NCI-H2171 (cell line): ENCODE measurements around the gene TMCC1.
"Not testable (repeated sequence)": the region's sequence is repeated elsewhere in the genome, so short reads cannot be mapped to it uniquely, and the experiment has no call there.

Experiments used
- DNase-seq: peaks from one replicate; lab custom pipeline; 2025; lab: John Stamatoyannopoulos, UW

The TMCC1 gene

GRCh38 chr3:129650256-129650872 is 243.1 kb downstream of the TMCC1 start:
- peak; percentile 32 for DNase-seq

GRCh38 chr3:129648391-129648790 is 245.1 kb downstream of the TMCC1 start:
- DNase-seq: no peak

DNA sequence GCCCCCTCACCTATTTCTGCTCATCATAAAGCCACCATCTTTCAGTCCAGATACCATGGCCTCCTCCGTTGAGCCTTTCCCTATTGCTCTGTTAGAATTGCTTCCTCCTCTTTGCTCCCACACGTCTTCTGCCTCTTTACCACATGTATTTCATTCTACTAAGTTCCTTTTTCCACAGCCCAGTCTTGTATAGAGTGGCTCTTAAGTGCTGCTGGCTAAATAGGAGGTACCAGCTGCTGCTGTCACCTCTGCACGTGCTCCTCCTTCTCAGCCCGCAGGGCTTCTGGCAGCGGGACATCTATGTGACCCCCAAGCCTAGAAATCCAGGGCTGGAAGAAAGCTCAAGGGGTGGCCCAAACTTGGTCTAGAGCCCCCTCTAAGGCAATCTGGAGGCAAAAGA is 248.2 kb downstream of the TMCC1 start:
- no peak for DNase-seq

DNA sequence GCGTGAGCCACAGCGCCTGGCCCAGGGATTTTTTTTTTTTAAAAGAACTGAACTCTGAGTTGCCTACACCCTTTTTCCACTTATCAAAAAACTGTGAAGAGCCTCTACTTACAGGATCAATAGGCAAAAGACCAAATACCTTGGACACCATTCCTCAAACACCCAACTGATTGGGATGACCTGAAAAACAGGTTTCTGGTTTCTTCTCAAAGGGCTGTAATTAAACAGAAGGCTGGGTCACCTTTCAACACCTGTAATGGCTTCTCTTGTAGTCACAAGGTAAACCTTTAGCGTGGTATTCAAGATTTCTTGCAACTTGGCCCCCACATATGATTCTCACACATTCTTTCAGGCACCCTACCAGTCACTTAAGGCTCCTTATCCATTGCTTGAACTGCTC is 248.7 kb downstream of the TMCC1 start:
- DNase-seq: no peak

DNA sequence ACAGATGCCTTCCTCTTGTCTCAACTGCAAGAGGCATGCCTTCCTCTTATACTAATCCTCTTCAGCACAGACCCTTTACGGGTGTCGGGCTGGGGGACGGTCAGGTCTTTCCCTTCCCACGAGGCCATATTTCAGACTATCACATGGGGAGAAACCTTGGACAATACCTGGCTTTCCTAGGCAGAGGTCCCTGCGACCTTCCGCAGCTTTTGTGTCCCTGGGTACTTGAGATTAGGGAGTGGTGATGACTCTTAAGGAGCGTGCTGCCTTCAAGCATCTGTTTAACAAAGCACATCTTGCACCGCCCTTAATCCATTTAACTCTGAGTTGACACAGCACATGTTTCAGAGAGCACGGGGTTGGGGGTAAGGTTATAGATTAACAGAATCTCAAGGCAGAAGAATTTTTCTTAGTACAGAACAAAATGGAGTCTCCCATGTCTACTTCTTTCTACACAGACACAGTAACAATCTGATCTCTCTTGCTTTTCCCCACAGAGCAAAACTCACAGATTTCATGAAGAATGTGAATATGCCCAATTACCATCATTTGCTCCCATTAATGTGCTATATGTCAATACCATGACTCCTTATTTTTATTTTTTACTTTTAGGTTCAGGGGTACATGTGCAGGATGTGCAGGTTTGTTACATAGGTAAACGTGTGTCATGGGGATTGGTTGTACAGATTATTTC is 251.8 kb downstream of the TMCC1 start:
- not testable (repeated sequence) for DNase-seq

- DNase-seq: not testable (repeated sequence)
Measured at GRCh38 chr3:129640985-129641384, 252.5 kb downstream of the TMCC1 start.

DNA sequence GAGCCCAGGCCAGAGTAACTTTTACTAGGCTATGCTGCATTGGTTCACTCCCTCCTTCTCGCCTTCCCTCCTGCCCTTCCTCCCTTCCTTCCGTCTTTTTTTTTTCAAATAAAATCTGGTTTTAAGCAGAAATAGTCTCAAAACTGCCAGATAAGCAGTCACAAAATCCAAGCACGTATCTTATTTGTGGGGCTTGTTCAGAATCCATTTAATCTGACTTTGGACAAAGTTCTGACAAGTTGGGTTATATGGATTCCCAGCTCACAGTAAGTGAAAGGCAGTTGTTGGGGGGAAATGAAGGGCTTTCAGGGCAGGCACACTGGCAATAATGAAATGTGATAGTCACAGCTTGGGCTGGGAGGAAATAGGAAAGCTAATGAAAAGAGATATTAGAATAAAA is 255.0 kb downstream of the TMCC1 start:
- no peak for DNase-seq

DNA sequence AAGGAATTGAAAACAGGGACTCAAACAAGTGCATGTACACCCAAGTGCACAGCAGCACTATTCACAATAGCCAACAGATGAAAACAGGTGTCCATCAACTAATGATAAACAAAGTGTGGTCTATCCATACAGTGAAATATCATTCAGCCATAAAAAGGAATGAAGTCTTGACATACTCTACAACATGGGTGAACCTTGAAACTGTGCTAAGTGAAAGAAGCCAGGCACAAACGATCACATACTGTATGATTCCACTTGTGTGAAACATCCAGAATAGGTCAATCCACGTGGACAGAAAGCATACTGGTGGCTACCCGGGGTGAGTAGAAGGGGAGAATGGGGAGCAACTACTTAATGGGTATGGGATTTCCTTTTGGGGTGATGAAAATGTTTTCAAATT is 257.4 kb downstream of the TMCC1 start:
- no peak for DNase-seq

DNA sequence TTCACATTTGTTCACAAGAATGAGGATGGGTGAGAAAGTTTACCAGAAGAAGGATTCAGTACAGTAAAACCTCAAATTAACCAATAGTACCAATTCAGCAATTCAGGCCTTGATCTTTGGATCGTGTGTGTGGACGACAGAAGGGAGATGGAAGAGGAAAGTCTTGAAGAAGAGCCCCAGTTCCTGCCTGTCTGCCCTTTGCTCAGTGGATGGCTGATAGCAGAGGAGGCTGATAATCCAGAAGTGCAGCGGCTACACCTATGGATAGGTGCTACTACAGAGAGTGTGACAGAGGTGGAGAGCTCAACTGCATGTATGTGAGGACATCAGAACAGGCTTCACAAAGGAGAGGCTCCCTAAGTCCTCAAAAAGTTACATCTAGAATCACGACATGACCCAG is 257.9 kb downstream of the TMCC1 start:
- DNase-seq: no peak

- no peak for DNase-seq
Measured at GRCh38 chr3:129633751-129634481, 259.6 kb downstream of the TMCC1 start.

GRCh38 chr3:129632977-129633376 is 260.5 kb downstream of the TMCC1 start:
- no peak for DNase-seq

GRCh38 chr3:129632556-129632955 is 261.0 kb downstream of the TMCC1 start:
- no peak for DNase-seq

DNA sequence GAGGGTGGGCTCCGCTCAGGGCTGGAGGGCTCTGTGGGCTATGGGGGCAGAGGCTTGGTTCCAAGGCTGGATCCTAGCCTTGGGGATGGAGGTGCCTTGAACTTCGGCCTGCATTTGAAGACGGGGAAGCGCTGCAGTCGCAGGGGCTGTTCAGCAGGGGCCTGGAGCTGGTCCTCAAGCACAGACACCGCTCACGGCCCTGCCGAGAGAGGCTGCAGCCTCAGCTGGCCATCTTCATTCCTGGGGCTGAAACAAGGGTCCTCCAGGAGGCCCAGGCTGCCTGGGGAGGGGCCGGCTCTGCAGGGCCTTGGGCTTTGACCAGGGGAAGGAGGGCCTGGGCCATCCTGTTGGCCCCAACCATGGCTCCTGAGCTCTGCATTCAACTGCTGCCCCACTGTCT is 261.5 kb downstream of the TMCC1 start:
- DNase-seq: no peak

- no peak for DNase-seq
Measured at GRCh38 chr3:129629011-129629410, 264.5 kb downstream of the TMCC1 start.

GRCh38 chr3:129628169-129628522 is 265.4 kb downstream of the TMCC1 start:
- no peak for DNase-seq

GRCh38 chr3:129627350-129628168 is 266.0 kb downstream of the TMCC1 start:
- peak; percentile 72 for DNase-seq

DNA sequence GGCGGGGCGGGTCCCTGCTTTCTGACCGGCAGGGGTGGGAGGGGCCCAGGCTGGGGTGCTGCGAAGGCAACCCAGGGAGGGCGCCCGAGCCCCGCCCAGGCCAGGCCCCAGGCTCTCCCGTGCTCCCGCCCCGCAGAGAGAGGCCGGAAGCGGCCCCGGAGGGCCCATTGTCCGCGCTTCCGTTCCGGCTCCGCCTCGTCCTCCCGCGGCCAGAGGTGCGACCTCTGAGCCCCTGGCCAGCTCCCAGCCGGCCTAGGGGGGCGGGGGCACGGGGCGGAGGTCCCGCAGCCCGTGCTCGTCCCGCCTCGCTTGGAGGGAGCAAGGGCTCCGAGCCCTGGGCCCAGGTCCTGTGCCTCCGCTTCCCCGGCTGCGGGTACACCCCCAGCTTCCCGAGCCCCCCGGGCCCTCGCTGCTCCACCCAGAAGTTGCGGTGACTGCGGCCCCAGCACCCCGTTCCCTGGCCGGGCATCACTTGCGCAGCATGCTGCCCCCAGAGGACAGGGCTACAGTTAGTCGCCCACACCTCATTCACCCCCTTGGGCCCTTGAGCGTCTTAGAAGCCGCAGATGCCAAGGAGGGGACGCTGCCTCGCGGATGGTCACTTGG is 266.7 kb downstream of the TMCC1 start:
- DNase-seq: peak; percentile 89

DNA sequence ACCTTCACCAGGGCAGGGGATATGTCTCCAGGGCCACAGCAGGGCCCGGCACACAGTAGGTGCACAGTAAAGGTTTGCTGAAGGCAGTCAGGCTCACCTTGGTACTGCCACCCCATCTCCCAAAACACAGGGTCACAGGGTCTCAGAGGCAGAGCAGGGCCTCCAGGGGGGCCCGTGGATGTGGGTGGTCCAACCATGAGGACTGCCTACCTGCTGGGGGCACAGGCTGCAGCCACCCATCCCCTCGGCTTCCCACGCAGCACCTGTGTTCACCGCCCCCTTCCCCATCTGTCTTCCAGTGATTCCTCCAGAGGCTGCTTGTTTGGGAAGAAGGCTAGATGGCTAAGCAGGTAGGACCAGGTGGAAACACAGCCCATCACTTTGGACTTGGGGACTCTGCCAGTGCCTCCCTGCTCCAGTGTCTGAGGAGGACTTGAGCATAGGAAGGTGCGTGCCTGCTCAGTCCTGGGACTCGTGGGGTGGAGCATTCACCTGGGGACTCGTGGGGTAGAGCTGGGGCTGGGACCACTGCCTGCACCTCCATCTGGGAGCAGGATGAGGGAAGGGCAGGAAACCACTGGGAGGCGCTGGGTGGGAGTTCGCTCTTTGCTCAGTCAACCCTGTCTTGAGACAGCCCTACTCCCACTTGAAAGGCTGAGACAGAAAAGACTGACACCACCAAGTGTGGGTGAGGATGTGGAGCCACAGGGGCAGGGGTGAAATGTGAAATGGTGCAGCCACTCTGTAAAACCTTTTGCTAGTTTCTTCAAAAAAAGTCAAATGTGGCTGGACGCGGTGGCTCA is 268.2 kb downstream of the TMCC1 start:
- DNase-seq: peak; percentile 14

- no peak for DNase-seq
Measured at GRCh38 chr3:129624347-129625071, 269.0 kb downstream of the TMCC1 start.

DNA sequence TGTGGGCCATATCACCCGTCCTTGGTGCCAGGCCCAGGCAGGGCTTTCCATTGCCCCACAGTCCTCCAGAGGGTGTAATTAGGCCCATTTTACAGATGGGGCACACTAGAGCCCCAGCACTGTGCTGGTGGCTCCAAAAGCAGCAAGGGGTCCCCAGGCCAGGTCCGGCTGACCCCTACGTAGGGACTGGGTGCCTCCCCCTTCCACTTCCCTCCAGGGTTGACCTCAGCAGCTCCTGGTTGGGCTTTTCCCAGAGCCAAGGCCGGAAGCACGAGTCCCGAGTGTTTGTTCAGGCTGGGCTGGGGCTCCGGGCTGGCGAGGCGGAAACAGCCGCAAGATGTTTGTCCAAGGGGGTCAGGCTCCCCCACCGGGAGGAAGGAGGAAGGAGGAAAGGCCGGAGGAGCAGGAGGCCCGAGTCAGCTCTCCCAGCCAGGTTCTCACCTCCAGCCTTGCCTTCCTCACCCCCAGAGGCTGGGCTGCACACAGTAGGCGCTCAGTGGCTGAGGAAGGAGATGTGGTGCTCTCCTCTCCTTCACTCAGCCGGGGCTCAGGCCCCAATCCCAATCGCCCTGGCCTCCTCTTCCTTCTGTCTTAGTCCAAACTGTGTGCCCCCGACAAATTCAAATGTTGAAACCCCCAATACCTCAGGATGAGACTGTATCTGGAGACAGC is 269.9 kb downstream of the TMCC1 start:
- DNase-seq: no peak
